Activated gamma-delta T cell (primary cell): Measurements from ENCODE around the gene HENMT1.
"Not testable (repeated sequence)": the region's sequence is repeated elsewhere in the genome, so short reads cannot be mapped to it uniquely, and the experiment has no call there.

Source experiments
- DNase-seq: peaks from one replicate; lab custom pipeline; 2025; lab: John Stamatoyannopoulos, UW
- total RNA-seq, 2 donors: gene quantifications; one replicate each; lab custom pipeline; 2026; lab: John Stamatoyannopoulos, UW

HENMT1 gene
- total RNA-seq: 56.6 to 73.7 reads per million in 2 donors

- DNase-seq: peak; percentile 76
Observed at GRCh38 chr1:108661030-108661609, at the start of gene HENMT1. Gene HENMT1 (minus strand): TSS chr1:108661093. CDS start chr1:108659884, 1,209 bp downstream.

DNA sequence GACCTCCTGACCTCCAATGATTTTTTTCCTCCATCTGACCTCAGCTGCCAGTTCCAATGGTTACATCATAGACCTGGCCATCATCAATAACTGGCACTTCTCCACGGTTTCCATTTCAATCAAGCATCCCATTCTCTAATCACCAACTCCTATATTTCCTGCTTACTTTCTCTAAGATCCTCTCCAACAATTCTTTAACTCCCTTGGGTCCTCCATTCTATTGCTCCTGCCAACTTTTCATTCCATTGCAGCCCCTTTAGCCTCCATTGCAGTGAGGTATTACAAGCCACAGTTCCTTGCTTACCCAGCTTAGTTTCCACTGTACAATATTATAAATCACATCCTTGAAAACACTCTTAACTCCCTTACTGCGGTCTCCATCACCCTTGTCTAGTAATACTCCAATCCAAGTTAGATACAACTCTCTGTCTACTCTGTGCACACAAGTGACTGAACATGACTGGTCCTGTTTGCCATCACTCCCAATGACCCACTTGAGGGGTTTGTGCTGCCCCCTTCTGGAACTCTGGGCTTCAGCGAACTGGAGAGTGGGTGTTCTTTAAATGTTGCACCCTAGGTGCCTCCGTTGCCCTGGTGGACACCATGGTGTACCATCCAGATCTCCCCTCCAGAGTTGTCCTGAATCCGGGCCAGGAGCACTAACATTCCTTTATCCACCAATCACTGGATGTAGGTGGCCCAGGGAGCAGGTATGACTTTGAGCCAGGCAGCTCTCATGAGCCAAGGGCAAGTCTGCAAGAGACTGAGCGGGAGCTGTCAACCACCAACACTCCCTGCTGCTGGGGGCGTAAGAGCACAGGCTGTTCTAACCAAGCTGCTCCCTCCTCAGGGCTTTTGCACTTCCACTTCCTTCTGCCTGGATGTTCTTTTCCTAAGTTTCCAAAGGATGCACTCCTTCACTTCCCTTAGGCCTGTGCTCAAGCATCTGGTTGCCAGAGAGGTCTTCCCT is 48.1 kb upstream of the HENMT1 start:
- no peak for DNase-seq

DNA sequence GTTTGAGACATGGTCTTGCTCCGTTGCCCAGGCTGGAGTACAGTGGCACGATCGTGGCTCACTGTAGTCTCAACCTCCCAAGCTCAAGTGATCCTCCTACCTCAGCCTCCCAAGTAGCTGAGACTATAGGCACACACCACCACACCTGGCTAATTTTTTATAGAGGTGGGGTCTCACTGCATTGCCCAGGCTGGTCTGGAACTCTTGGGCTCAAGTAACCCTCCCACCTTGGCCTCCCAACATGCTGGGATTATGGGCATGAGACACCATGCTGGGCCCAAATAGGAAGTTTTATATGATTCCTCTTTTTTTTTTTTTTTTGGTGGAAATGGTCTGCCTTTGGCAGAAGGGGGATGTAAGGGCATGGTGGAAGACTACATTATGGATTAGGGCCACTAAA is 45.8 kb upstream of the HENMT1 start:
- DNase-seq: no peak

DNA sequence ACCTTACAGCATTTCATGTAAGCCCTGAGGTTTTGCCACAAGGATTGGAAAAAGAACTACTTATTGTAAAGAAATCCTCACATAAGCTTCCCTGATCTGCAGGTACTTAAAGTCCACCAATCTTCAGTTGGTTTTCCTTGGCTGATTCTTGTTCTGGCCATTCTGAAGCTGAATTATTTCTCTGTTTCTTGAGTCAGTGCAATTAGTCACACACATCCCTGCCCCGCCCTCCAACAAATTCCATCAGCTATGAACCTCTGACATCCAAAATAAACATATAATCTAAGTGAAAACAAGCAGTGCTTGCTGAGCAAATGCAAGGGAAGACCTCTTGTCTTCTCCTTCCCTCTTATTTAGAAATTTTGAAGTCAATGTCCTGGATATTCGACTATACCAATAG is 43.6 kb upstream of the HENMT1 start:
- no peak for DNase-seq

DNA sequence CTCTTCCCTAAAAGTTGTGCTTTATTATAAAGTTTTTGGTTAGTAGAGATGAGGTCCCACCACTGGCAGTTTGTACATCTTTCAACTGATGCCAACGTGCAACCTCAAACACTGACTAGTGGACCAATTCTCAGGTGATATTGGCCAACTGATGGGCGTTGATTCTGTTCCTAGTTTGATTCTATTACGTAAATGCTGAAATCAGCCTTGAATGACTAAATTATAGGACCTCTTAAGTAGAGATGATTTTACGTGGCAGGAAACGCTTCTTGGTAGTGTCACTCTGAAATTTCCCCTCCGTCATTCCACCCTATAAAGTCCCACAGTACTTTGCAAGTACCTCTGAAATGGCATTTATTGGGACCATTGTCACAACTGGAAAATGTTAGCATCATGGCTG is 43.0 kb upstream of the HENMT1 start:
- DNase-seq: no peak

DNA sequence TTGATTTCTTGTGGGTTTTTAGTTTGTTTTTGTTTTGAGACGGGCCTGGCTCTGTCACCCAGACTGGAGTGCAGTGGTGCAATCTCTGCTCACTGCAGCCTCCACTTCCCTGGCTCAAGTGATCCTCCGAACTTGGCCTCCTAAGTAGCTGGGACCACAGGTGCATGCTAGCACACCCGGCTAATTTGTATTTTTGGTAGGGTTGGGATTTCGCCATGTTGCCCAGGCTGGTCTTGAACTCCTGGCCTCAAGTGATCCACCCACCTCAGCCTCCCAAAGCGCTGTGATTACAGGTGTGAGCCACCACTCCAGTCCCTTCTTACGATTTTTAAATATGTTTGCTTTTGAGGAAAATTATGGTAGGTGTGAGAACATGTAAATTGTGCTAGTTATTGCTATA is 41.2 kb upstream of the HENMT1 start:
- DNase-seq: not testable (repeated sequence)

GRCh38 chr1:108701176-108701849 is 40.4 kb upstream of the HENMT1 start:
- no peak for DNase-seq

DNA sequence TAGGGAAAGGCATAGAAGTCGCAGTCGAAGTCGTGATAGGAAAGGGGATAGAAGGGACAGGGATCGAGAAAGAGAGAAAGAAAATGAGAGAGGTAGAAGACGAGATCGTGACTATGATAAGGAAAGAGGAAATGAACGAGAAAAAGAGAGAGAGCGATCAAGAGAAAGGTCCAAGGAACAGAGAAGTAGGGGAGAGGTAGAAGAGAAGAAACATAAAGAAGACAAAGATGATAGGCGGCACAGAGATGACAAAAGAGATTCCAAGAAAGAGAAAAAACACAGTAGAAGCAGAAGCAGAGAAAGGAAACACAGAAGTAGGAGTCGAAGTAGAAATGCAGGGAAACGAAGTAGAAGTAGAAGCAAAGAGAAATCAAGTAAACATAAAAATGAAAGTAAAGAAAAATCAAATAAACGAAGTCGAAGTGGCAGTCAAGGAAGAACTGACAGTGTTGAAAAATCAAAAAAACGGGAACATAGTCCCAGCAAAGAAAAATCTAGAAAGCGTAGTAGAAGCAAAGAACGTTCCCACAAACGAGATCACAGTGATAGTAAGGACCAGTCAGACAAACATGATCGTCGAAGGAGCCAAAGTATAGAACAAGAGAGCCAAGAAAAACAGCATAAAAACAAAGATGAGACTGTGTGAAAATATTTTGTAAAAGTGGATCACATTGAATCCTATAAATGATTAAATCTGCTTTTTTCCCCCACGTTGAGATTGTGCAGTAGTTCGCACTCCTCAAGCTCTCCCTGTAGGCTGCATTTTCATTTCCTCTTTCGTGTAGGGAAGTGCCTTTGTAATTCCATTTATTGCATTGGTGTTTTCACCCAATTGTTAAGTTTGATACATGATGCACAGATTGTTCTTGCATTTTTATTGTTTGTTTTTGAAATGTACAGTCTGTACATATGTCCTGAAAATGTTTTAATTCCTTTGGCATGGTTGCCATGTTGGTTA is 38.8 kb upstream of the HENMT1 start:
- DNase-seq: no peak

- no peak for DNase-seq
Observed at GRCh38 chr1:108695535-108695934, 34.6 kb upstream of the HENMT1 start.

- DNase-seq: peak; percentile 50
Observed at GRCh38 chr1:108692724-108693655, 32.1 kb upstream of the HENMT1 start.

GRCh38 chr1:108691942-108692723 is 31.2 kb upstream of the HENMT1 start, which contains the start of gene PRPF38B:
Gene PRPF38B (plus strand): TSS chr1:108692310. CDS start chr1:108692592, 282 bp downstream.
- peak; percentile 91 for DNase-seq

GRCh38 chr1:108691128-108691941 is 30.4 kb upstream of the HENMT1 start:
- DNase-seq: no peak

DNA sequence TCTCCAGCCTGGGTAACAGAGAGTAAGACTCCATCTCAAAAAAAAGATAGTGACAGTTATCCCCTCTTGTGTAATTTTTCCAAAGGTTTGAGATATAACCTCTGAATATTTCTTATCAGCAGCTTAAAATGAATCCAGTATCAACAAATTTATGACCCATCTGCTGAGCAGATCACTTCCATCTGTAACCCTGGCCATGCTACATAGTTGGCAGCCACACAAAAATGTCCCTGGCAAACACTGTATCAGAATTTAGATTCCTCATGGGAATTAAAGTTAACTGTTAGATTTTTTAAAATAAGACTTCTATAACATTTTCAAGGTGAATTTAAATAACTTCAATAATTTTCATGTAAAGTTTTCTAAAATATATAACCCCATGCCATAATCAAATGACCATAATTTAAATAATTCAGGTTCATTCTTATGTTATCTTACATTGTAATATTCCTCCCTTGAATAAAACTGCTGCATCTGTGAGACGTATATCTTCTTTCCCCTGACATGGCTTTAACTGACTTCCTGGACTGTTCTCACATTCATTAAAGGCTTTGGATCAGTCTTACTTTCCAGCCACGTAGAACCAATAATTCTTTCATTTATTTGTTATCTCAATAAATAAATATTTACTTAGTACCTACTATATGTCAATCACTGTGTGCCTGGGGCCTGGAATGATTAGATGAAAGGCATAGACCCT is 25.9 kb upstream of the HENMT1 start:
- no peak for DNase-seq

- no peak for DNase-seq
Observed at GRCh38 chr1:108685529-108685928, 24.6 kb upstream of the HENMT1 start.

DNA sequence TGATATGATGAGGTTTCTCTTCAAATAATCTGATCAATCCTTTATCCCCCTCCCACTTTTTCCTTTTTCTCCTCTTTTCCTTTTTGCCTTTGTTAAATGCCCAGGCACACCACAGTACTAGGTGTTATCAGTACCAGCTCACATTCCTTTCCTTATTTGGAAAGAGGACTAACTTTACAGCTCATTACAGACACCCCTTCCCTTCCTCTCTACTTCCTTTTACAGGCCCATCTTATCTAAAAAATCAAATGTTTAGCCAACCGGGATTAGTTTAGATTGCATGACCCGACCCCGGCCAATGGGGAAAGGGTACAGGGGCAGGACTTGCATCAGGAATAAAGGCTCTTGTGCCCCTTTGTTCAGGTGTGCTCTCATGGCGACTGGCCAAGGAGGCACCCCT is 20.8 kb upstream of the HENMT1 start:
- DNase-seq: not testable (repeated sequence)

DNA sequence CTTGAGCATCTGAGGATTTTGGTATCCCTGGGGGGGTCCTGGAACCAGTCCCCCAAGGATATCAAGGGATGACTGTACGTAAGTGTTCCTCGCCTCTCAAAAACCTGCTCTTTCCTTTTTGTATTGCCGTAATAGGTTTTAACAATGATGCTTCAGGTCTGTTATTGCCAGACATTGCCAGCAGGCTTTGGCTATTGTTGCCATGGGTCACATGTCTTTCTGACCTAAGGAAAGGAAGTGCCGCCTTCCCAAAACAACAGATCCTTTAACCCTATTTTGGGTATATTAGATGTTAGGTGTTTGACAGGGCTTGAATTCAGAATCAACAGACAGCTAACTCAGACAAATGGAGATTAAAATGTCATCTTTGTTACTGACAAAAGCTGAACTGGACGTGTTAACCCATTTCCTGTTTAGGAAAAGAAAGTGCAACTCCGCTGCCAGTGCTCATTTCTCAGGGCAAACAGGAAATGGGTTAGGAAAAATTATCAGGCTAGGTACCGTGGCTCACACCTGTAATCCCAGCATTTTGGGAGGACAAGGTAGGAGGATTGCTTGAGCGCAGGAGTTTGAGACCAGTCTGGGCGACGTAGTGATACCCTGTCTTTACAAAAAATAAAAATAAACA is 18.8 kb upstream of the HENMT1 start:
- DNase-seq: no peak

DNA sequence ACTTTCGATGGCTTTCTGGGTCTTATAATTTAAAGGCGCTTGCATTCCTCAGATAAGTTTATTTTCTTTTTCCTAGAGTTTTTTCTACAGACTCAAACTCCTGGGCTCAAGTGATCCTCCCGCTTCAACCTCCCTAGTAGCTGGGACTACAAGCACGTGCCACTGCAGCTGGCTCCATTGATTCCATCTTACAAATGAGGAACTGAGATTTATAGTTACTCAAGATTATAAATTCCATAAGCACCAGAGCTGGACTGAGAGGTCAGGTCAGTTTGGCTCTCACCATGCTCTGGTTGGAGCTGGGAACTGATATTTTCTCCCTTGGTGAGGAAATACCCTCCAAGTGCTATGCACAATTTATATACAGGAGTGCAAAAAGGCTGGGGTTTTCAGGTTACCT is 17.8 kb upstream of the HENMT1 start:
- DNase-seq: no peak
